ENCODE measurements around the gene MID1IP1. TPM values are rescaled to one million over a fixed set of nuclear protein-coding genes. Genes with fewer than 3 reads are reported as not detected.

Gene MID1IP1
- total RNA-seq, 1 donor from 2014 or later, result 23.4 TPM

DNA sequence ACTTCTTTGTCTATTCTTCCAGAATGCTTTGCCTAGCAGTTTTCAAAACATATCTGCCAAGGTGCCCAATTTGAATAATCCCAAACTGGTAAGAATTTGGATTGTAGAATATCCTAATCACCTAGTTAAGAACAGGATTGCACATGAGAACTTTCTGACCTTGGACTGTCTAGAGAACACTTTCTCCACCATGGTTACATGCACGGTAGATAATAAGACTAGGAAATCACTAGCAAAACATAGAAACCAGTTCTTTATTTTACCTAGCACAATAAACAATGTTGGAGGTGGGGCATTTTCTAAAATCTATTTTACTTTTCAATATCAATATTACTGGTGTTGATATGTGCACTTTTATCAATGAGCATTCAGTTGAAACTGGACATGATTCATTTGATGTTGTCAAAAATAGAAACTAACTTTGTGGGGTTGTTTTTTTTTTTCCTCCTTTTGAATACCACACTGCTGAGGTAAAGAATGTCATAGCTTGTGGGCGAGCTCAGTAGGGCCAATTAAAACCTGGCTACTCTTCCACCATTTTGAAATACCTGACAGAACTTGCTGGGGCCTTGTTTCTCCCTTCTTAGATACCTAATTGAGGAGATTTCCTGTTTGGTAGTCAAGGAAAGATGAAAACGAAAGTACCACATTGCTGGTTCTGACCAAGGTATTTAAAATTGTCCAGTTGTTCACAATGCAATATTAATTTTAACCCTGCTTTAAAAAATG is 10.4 kb downstream of the MID1IP1 start:
- ATAC-seq, result no peak

DNA sequence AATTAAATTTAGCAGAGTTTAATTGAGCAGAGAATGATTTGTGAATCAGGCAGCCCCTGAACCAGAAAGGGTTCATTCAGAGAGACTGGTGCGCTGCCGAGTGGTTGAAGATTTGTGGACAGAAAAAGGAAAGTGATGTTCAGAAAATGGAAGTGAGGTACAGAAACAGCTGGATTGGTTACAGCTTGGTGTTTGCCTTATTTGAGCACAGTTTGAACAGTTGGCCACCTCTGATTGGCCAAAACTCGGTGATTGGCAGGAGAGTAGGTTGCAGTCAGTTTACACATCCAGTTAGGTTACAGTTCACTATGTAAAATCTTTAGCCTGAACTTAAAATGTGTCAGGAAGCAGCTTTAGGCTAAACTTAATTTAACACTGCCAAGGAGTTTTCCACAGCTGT is 14.9 kb downstream of the MID1IP1 start:
- ATAC-seq, result no peak
- no peak for DNase-seq (ENCODE audit: low spot score)

More for the DNA sequence above, 10.4 kb downstream of the MID1IP1 start:
- DNase-seq (ENCODE audit: low spot score), result no peak

DNA sequence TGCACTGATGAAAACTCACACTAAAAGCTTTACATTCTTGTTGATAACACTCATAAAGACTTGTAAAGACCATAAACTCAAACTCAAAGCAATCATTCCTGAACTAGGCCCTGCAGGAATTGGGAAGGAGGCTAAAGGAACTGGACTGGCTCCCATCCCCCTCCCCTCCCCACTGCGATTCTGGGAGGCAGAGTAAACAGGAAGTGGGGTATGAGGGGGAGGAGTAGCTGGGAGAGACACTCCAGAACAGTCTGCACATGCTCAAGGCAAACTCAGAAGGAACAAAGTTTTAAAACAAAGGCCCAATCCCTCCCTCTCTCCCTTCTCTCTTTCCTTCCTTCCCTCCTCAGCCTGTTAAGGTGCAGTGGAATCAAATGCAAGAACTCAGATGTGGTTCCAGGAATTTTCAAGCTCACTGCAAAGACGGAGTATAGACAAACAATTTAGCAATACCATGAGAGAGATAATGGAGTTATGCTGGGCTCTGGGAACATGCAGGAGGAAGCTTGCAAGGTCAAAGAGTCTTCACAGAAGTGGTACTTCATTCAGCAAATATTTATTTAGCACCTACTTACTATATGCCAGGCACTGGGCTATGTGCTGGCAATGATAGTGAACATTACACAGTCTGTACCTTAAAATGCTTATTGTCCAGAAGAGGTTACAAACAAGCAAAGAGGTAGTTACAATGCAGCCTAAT is 15.9 kb downstream of the MID1IP1 start:
- DNase-seq (ENCODE audit: low spot score) (no peak), ATAC-seq (peak; percentile 58)

DNA sequence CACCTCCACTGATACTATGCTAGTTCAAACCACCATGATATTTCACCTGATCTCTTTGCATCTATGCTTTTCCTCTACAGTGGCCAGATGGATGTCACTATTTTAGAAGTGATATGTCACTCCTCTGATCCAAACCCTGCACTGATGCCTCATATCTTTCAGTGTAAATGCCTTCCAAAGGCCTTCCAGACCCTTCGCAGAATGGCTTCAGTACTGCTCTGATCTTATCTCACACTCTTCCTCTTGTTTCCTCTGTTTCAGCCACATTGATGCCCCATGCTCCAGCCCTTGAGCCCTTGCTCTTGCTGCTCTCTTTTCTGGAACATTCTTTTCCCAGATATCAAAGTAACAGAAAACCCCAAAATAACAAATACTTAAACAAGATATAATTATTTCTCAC is 17.9 kb downstream of the MID1IP1 start:
- no peak for ATAC-seq
- no peak for DNase-seq (ENCODE audit: low spot score)

DNA sequence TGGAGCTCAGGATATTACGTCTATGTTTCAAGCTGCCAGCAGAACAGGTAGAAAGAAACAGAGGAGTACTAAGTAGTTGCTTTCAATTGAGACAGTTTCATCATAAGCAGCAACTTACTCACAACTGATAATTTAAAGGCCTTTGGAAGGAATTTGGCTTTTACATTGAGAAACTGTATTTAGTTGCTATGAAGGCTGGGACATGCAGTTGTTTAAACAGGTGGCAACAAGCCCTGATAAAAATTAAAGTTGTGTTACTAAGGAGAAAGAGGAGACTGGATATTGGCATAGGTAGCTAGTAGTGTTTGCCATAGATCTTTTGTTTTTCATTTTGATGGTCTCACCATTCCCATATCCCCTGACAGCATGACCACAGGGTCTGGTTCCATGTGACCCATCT is 18.4 kb downstream of the MID1IP1 start:
- DNase-seq (ENCODE audit: low spot score), result no peak
- no peak for ATAC-seq

DNA sequence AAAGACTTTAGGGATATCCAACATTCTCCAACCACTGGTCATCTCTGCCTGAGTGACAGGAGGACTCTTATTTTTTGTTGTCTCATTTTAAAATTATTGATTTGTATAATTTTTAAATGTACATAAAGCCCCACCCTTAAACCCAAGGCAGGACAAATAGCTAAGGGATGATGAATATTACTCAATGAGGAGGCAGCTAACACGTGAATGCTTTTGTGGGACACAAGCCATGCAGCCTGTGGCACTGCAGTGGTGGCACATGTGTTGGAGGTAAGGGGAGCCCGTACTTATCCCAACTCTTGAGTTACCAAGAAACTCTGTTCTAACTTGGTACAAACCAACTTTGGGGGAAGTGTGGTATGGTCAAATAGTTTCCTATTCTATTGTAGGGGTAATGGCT is 19.5 kb downstream of the MID1IP1 start:
- no peak for DNase-seq (ENCODE audit: low spot score)
- ATAC-seq, result no peak

DNA sequence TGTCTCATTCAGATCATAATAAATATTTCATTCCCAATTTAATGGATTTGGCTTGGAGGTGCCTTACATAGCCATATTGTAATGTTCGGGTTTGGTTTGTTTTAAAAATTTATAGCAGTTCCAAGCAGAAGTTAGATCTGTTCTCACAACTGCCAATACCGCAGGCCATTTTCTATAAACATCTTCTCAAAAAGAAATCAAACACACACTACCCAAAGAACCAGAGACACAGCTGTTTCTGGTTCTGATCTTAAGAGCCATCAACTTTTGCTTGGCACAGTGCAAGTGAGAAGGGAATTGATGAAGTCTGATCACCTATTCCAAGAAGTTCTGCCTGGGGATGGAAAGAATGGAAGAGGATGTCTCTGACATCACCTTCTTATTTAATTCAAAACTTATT is 22.9 kb downstream of the MID1IP1 start:
- DNase-seq (ENCODE audit: low spot score), result no peak
- ATAC-seq, result no peak

DNA sequence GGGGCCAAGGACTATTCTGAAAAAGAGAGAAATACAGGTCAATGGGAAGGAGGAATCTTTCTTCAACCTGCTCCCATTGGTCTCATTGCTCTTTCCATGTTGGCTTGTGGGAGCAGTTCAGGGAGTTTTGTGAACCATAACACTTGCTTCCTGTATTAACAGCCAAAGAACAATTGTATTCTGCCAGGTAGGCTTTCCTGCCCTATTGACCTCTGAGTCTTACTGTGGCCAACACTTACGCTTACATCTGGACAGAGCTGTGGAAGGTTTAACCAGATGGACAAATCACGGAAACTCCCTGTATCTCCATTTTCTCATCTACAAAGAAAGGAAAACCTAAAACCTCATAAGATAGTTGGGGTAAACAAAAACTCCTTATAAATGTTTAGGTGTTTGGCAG is 30.7 kb downstream of the MID1IP1 start:
- ATAC-seq (no peak), DNase-seq (ENCODE audit: low spot score) (no peak)

DNA sequence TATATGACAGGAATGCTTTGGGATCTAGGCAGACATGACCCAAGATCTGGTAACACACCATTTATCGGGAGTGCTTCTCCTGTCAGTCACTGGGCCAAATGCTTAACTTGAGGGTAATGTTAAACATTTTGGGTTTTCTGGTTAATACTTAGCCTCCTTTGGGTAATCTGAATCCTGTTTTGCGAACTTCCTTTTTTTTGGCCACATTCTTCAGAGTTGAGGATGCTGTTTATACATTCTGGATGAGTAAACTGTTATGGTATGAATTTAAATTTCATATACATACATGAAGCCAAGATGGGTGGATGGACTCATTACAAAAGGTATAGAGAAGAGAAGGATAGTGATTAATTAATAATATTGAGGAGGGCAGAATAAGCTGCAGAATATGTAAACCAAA is 36.1 kb downstream of the MID1IP1 start:
- no peak for ATAC-seq

DNA sequence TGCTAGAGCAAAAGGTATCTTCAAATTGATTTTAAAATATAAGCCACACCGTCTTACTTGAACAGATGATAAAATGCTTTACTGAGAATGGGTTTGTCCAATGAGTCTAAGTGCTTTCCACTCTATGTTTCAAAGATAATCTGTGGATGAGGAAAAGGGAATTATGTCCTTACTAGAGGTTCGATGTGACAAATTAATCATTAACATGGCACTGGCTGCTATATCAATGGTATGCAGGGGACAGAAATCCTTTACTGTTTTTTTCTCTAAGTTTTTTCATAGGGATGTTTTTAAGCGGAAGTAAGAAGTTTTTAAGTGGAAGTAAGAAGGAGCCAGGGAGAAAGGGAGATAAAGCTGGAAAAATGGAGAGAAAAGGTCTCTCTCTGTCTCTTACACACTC is 38.0 kb downstream of the MID1IP1 start:
- peak; percentile 48 for ATAC-seq
- DNase-seq (ENCODE audit: low spot score), result no peak

More for the DNA sequence above, 36.1 kb downstream of the MID1IP1 start:
- DNase-seq (ENCODE audit: low spot score), result no peak

DNA sequence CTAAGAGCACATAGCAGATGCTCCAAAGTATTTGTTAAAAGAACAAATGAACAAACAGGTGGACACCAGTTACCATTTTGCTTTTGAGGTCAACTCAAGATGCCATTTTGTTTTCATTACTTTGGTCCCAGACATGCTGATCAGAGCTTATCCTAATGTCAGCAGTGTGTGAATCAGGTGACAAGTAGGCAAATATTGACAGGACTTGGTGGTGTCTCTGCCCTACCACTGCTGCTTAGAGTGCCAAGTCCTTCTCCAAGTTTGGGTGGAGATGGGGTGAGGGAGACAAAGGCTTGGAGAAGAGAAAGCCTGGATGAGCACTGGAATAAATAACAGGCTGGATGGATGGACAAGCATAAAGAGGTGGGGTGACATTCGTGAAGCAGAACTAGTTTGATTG is 38.7 kb downstream of the MID1IP1 start:
- ATAC-seq, result peak; percentile 38
- no peak for DNase-seq (ENCODE audit: low spot score)

DNA sequence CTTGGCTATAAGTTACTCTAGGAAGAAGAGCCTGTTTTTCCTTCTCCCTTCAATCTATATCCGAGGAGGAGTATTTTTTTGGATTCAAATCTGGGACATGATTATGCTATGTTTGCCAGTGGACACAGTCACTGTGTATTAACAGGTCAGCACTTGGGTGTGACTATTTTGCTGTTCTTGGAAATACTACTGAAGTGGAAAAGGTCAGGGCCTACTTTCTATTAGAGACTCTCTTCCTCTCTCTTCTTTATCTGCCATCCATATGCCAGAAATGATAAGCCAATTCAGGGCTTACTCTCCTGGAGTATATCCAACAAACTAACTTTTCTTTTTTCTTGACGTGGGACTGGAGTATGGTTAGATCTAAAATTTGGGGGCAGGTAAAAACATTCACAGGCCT is 40.5 kb downstream of the MID1IP1 start:
- ATAC-seq (no peak), DNase-seq (ENCODE audit: low spot score) (no peak)

DNA sequence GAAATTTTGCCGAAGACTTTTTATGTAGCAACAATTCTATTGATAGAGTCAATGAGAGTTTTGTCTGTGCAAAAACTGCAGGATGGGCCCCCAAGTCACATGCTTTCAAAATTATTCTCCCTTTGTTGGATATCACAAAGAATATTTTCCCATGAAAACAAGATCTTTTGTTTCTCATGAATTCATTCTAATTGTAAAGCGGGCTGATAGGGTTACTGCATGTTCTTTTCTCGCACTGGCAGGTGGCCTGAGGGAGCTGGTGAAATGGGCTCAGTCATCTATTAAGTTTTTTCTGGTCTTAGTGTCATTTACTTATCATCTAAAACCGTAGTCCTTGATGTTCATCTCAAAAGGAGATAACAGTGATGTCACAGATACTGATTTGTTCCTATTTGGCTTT is 44.2 kb downstream of the MID1IP1 start:
- no peak for DNase-seq (ENCODE audit: low spot score)
- ATAC-seq, result no peak

DNA sequence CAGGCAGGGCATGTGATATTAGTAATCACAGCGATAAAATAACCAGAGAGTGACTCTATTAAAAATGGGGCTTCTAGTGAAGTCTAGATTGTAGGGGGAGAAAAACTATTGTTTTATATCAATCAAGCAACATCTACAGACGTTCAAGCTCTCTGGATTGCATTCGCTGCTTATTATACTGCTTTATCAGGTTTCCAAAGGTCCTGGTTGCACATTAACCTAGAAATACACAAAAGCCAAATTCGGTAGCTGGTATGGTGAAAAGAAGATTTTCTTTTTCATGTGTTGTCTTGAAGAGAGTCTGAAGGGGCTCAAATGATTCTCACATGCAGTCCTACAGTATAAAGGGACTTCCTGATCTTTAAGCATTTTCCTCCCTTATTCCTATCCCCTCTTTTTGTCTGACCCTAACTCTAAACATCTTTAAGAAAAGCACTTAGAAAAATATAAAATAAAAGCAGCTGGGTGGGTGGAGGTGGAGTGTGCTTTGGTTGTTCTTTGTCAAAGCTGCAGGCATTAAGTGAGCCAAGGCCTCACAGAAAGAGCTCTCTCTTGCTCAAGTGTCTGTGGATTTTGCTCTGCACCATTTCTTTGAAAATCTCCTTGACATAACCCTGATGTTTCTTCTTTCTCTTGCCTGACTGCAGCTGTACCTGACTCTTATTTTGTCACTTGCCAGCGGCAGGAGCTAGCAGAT is 46.1 kb downstream of the MID1IP1 start:
- ATAC-seq (peak; percentile 85), DNase-seq (ENCODE audit: low spot score) (no peak)

DNA sequence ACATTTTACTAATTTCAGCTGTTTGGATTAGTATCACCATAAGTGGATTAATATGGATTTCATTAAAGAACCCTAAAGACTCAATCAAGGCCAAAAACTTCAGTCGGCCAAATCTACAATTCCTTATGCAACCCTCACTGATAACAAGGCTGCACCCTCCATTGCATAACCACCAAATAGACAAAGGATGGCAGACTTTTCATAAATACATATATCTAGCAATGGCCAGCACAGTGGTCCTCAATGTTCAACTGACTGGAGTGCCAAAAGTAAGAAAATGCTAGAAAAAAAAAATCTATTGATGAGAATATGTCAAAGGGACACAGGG is 46.6 kb downstream of the MID1IP1 start:
- DNase-seq (ENCODE audit: low spot score) (no peak), ATAC-seq (peak; percentile 57)

DNA sequence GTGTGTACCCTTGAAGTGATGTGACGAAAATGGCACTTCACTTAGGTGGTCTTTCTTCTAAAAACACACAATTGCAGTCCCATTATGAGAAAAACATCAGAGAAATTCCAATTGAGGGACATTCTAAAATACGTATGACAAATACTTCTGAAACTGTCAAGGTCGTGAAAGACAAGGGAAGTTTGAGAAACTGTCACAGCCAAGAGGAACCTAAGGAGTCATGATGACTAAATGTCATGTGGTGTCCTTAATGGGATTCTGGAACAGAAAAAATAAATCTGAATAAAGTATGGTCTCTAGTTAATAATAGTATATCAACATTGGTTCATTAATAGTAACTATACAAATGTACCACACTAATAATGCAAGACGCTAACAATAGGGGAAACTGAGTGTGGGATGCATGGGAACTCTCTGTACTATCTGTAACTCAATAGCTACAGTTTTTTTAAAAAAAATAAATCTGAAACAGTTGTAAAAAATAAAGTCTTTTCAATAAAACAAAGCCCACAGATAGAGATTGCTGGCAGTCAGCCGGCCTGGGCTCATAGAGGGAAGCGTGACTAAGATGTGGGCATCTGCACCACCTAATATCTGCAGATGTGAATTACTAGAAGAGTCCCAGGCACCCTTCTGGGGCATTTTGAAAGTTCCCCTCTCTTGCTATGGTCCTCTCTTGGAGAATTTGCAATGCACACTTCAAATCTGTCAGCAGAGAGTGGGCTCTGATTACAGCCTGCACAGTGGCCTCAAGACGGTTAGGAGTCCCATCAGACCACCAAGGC is 47.6 kb downstream of the MID1IP1 start:
- ATAC-seq (no peak), DNase-seq (ENCODE audit: low spot score) (no peak)

DNA sequence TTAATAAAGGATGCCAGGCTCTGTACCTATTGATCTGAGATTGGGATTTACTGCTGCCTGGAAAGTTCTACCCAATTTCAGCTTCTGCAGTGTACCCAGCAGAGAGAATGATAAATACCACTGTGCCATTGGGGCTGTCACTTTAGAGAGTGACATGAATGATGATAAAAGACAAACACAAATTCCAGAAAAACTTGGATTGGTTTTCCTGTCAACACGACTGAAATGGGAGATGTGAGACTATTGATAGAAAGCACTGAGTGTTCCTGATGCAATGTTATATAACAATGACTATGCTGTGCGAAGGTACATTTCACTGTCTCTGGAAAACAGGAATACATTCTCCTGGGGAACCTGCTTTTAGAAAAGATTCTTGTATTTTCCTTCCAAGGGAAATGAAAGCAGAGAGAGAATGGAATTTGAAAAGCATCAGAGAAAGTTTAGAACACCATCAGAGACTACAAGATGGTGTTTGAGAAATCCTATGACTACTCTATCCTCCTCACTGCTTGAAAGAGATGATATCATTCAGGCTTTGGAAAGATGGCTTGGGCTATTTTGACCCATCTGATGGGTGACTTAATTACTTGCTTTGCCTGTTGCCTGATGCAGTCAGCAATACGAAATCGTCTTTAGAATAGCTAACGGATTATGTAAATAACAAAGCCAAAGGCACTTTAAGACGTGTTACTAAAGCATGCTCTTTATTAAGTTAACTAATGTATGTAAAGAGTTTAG is 49.7 kb downstream of the MID1IP1 start:
- DNase-seq (ENCODE audit: low spot score) (no peak), ATAC-seq (no peak)

DNA sequence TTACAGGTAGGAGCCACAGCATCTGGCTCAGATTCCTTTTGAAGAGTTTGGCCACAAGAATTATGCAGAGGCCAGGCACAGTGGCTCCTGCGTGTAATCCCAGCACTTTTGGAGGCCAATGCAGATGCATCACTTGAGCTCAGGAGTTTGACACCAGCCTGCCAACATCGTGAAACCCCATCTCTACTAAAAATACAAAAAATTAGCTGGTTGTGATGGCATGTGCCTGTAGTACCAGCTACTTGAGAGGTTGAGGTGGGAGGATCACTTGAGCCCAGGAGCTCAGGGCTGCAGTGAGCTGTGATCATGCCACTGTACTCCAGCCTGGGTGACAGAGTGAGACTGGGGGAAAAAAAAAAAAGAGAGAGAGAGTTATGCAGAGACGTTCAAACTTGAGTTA is 53.0 kb downstream of the MID1IP1 start:
- ATAC-seq (no peak), DNase-seq (ENCODE audit: low spot score) (no peak)
